Upper lobe of left lung (tissue), 4 donors: ENCODE data around the gene ASCC3.

Experiments
- POLR2A ChIP-seq, 4 donors: fragments of 450-650 bp; IDR thresholded peaks; one replicate each; pipeline ENCODE4 v1.5.1; 2016 to 2017; ENCODE audit warnings: antibody characterized with exemption in 4 of 4, mild to moderate bottlenecking in 2 of 4
- POLR2AphosphoS5 ChIP-seq, 2 donors: sonication (generic); formaldehyde crosslinking; IDR thresholded peaks; one replicate each; pipeline ENCODE4 v1.5.1; 2017; ENCODE audit warnings: antibody characterized with exemption in 2 of 2
- TF ChIP-seq, protein P1 (sequence below), 6 experiments: fragments of 450-650 bp in 4 of 6; fragments of 200-600 bp in 2 of 6; sonication (generic) in 2 of 6; IDR thresholded peaks; one replicate each; pipeline ENCODE4 v1.5.1; 2016 to 2019; ENCODE audit warnings: antibody characterized with exemption in 6 of 6

DNA sequence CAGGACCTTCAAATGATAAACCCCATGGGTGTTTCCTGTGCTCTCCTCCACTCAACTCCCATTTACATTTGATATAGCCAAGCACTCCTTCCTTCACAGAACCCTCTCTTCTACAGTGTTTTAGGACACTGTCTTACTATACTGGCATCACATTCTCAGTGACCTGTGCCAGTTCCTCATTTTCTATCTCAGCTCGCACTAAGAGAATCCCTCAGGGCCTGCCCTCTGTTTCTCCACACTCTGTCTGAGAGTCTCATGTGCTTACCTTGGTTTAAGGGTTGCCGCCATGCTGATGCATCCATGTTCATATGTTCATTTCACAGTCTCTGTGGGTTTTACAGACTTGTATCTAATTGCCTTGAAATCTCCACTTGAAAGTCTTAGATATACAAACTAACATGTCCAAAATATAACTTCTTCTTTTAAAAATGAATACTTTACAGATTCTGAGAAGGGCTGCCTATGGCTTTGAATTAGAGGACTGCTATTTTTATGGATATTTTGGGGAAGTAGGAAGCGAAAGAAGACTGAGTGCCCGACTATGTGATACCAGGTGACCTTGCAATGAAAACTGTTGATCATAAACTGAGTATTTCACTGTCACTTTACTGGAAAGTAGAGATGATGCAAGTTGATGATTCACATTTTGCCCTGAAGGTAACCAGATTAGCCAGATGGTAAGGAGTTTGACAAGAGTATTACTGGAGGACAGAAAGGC is 263.3 kb downstream of the ASCC3 start:
- TF ChIP-seq, protein P1, sequence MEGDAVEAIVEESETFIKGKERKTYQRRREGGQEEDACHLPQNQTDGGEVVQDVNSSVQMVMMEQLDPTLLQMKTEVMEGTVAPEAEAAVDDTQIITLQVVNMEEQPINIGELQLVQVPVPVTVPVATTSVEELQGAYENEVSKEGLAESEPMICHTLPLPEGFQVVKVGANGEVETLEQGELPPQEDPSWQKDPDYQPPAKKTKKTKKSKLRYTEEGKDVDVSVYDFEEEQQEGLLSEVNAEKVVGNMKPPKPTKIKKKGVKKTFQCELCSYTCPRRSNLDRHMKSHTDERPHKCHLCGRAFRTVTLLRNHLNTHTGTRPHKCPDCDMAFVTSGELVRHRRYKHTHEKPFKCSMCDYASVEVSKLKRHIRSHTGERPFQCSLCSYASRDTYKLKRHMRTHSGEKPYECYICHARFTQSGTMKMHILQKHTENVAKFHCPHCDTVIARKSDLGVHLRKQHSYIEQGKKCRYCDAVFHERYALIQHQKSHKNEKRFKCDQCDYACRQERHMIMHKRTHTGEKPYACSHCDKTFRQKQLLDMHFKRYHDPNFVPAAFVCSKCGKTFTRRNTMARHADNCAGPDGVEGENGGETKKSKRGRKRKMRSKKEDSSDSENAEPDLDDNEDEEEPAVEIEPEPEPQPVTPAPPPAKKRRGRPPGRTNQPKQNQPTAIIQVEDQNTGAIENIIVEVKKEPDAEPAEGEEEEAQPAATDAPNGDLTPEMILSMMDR (IDR thresholded peaks at IDR 0.05), result no peak
- TF ChIP-seq POLR2AphosphoS5 (IDR thresholded peaks at IDR 0.05) (no peak), POLR2A (IDR thresholded peaks at IDR 0.05) (no peak)
